Vagina (tissue), 2 donors: Measurements from ENCODE around the gene ZC3HAV1. TPM values are rescaled to one million over a fixed set of nuclear protein-coding genes. Genes with fewer than 3 reads are reported as not detected.

ENCODE experiments used
- DNase-seq, 2 donors: peaks; one replicate each; pipeline ENCODE4 v3.0.0-alpha.2; 2017; ENCODE audit errors: extremely low spot score in 2 of 2
- H3K27ac ChIP-seq: fragments of 200-600 bp; sonication (generic); one replicate; pipeline ENCODE4 v1.5.1; 2019
- H3K27me3 ChIP-seq: fragments of 200-600 bp; sonication (generic); one replicate; pipeline ENCODE4 v1.5.1; 2019
- H3K36me3 ChIP-seq, 2 donors: fragments of 200-600 bp; sonication (generic); one replicate each; pipeline ENCODE4 v1.5.1; 2017 to 2019
- H3K4me1 ChIP-seq: fragments of 200-600 bp; sonication (generic); one replicate; pipeline ENCODE4 v1.5.1; 2019
- H3K4me3 ChIP-seq, 2 donors: fragments of 200-600 bp; sonication (generic); 1 replicate in 1 of 2; 2 replicates in 1 of 2; pipeline ENCODE4 v1.5.1; 2016 to 2019
- H3K9me3 ChIP-seq: fragments of 200-600 bp; sonication (generic); one replicate; pipeline ENCODE4 v1.5.1; 2019
- POLR2A ChIP-seq, 2 donors: fragments of 450-650 bp; IDR thresholded peaks; one replicate each; pipeline ENCODE4 v1.6.1; 2017; ENCODE audit warnings: antibody characterized with exemption in 2 of 2, mild to moderate bottlenecking in 2 of 2, moderate library complexity in 2 of 2
- POLR2AphosphoS5 ChIP-seq, 2 donors: sonication (generic); formaldehyde crosslinking; IDR thresholded peaks; one replicate each; pipeline ENCODE4 v1.9.0; 2017; ENCODE audit warnings: antibody characterized with exemption in 2 of 2, mild to moderate bottlenecking in 2 of 2, low read depth in 1 of 2; ENCODE audit not compliant: insufficient read depth in 1 of 2
- intact Hi-C: fragments of 100-400 bp; cut with DNase I; formaldehyde crosslinking; loops from one replicate; pipeline ENCODE4 v1.15.1; 2023
- total RNA-seq: library from RNA; depleted of rRNA; stranded (reverse); fragments of >200 nt; gene quantifications from one replicate; pipeline ENCODE4 v1.2.3, GENCODE V29; 2016
- TF ChIP-seq, protein P1 (sequence below), 3 experiments: fragments of 450-650 bp in 2 of 3; fragments of 200-600 bp in 1 of 3; sonication (generic) in 1 of 3; IDR thresholded peaks; one replicate each; pipeline ENCODE4 v1.5.1; 2017 to 2019; ENCODE audit warnings: antibody characterized with exemption in 3 of 3, mild to moderate bottlenecking in 2 of 3, moderate library complexity in 2 of 3

The ZC3HAV1 gene
- total RNA-seq, 1 donor from 2014 or later, result 36.6 TPM

GRCh38 chr7:139088268-139088667, 21.3 kb downstream of the ZC3HAV1 start:
- Histone ChIP-seq H3K9me3 (no peaks in the 10 kb centered on the region), H3K4me3 (no peak overlapping the region), H3K27ac (no peak overlapping the region), H3K27me3 (no peaks in the 10 kb centered on the region), H3K4me1 (peaks cover 8% of the 10 kb centered on the region), H3K36me3 (peaks cover 3 to 46% of the 10 kb centered on the region in 2 donors)
- intact Hi-C loops, result no loop called here
- DNase-seq, result no peak
- TF ChIP-seq POLR2A (IDR thresholded peaks at IDR 0.05), result no peak
- TF ChIP-seq POLR2AphosphoS5 (IDR thresholded peaks at IDR 0.05; ENCODE audit: insufficient read depth in 1 of 2, low read depth in 1 of 2), result no peak

GRCh38 chr7:139087212-139087611, 22.3 kb downstream of the ZC3HAV1 start:
- no peak overlapping the region for H3K27ac ChIP-seq
- TF ChIP-seq POLR2AphosphoS5 (IDR thresholded peaks at IDR 0.05; ENCODE audit: insufficient read depth in 1 of 2, low read depth in 1 of 2), result no peak
- TF ChIP-seq, protein P1, sequence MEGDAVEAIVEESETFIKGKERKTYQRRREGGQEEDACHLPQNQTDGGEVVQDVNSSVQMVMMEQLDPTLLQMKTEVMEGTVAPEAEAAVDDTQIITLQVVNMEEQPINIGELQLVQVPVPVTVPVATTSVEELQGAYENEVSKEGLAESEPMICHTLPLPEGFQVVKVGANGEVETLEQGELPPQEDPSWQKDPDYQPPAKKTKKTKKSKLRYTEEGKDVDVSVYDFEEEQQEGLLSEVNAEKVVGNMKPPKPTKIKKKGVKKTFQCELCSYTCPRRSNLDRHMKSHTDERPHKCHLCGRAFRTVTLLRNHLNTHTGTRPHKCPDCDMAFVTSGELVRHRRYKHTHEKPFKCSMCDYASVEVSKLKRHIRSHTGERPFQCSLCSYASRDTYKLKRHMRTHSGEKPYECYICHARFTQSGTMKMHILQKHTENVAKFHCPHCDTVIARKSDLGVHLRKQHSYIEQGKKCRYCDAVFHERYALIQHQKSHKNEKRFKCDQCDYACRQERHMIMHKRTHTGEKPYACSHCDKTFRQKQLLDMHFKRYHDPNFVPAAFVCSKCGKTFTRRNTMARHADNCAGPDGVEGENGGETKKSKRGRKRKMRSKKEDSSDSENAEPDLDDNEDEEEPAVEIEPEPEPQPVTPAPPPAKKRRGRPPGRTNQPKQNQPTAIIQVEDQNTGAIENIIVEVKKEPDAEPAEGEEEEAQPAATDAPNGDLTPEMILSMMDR (IDR thresholded peaks at IDR 0.05), result no peak
- no peak for TF ChIP-seq POLR2A (IDR thresholded peaks at IDR 0.05)
- peaks cover 2% of the 10 kb centered on the region for H3K4me1 ChIP-seq
- intact Hi-C loops, result no loop called here
- H3K36me3 ChIP-seq, result peaks cover 3 to 53% of the 10 kb centered on the region in 2 donors
- H3K9me3 ChIP-seq, result no peaks in the 10 kb centered on the region
- no peaks in the 10 kb centered on the region for H3K27me3 ChIP-seq
- H3K4me3 ChIP-seq, result no peak overlapping the region
- DNase-seq, result no peak

DNA sequence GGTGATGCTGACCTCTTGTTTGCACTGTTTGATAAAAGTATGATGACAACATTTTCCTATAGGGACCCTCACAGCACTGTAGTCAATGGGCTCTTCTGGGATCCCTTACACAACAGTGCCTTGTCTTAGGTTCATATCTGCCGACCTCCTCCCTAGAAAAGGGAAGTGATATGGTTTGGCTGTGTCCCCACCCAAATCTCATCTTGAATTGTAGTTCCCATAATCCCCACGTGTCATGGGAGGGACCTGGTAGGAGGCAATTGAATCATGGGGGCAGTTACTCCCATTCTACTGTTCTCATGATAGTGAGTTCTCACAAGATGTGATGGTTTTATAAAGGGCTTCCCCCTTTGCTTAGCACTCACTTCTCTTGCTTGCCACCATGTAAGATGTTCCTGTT, 23.1 kb downstream of the ZC3HAV1 start:
- no peak for DNase-seq
- H3K4me1 ChIP-seq, result no peaks in the 10 kb centered on the region
- H3K36me3 ChIP-seq, result peaks cover 3 to 58% of the 10 kb centered on the region in 2 donors
- no peak overlapping the region for H3K27ac ChIP-seq
- TF ChIP-seq, protein P1 (IDR thresholded peaks at IDR 0.05), result no peak
- H3K27me3 ChIP-seq, result no peaks in the 10 kb centered on the region
- H3K9me3 ChIP-seq, result no peaks in the 10 kb centered on the region
- H3K4me3 ChIP-seq, result no peak overlapping the region
- intact Hi-C loops, result no loop called here

DNA sequence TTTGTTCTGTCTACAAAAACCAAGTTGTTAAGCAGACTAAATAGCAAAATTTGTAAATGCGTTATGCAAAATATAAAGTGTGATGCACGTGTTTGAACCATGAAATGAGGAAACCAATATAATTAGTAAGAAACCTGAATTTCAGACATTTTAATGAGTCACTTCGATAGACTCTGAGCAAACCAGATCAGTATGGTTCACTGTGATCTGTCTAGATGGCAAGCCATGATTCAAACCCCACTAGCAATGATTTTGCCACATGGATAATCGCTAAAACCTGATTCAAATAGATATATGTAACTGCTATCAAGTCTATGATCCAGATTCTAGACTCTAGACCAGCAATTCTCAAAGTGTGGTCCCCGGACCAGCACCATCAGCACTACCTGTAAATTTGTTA, 24.8 kb downstream of the ZC3HAV1 start:
- Histone ChIP-seq H3K27me3 (no peaks in the 10 kb centered on the region), H3K4me3 (no peak overlapping the region), H3K9me3 (no peaks in the 10 kb centered on the region), H3K36me3 (peaks cover 3 to 74% of the 10 kb centered on the region in 2 donors), H3K4me1 (no peaks in the 10 kb centered on the region), H3K27ac (no peak overlapping the region)
- TF ChIP-seq POLR2AphosphoS5 (IDR thresholded peaks at IDR 0.05; ENCODE audit: insufficient read depth in 1 of 2, low read depth in 1 of 2) (no peak), POLR2A (IDR thresholded peaks at IDR 0.05) (no peak)
- TF ChIP-seq, protein P1 (IDR thresholded peaks at IDR 0.05), result no peak
- intact Hi-C loops, result no loop called here
- DNase-seq, result no peak

DNA sequence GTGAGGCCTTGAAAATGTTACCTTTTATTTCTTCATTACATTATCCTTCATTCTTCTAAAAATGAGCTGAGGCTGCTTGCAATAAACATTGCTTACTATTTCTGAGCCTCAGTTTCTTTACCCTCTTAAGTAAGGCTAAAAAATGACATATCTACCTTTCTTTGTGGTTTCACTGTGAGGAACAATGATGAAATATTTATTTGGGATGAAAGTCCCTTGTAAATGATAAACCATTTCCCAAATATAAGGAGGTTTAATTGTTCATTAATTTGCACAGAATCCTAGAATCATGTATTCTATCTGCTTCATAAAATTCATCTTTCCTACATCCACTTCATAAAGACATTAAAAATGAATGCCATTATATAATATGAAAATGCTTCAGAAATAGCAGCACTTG, 27.9 kb downstream of the ZC3HAV1 start:
- Histone ChIP-seq H3K36me3 (peaks cover 0 to 83% of the 10 kb centered on the region in 2 donors), H3K4me3 (no peak overlapping the region), H3K9me3 (no peaks in the 10 kb centered on the region), H3K4me1 (no peaks in the 10 kb centered on the region), H3K27ac (no peak overlapping the region), H3K27me3 (no peaks in the 10 kb centered on the region)
- TF ChIP-seq, protein P1 (IDR thresholded peaks at IDR 0.05), result no peak
- no peak for TF ChIP-seq POLR2A (IDR thresholded peaks at IDR 0.05)
- no peak for TF ChIP-seq POLR2AphosphoS5 (IDR thresholded peaks at IDR 0.05; ENCODE audit: insufficient read depth in 1 of 2, low read depth in 1 of 2)
- no peak for DNase-seq
- intact Hi-C loops, result no loop called here
